Adrenal gland (tissue), 12 donors: ENCODE results near the gene HOXD8. TPM values are rescaled to one million over a fixed set of nuclear protein-coding genes. Genes with fewer than 3 reads are reported as not detected.

ENCODE experiments used
- DNase-seq, 7 donors: peaks; one replicate each; pipeline ENCODE4 v3.0.0-alpha.2; 2019 to 2020
- H3K27ac ChIP-seq, 5 donors: fragments of 200-600 bp; sonication (generic) in 4 of 5; 1 replicate in 3 of 5; 2 replicates in 2 of 5; pipeline versions ENCODE4 v1.5.1 to v1.8.0; 2016 to 2020; ENCODE audit warnings: mild to moderate bottlenecking in 1 of 5
- H3K27me3 ChIP-seq: fragments of 200-600 bp; 2 replicates; pipeline ENCODE4 v1.8.0; 2021
- H3K36me3 ChIP-seq, 2 donors: fragments of 200-600 bp; replicated peaks in 1 of 2; 1 replicate in 1 of 2; 2 replicates in 1 of 2; pipeline versions ENCODE4 v1.5.1 to v1.8.0; 2018 to 2022
- H3K4me1 ChIP-seq, 2 donors: fragments of 200-600 bp; replicated peaks in 1 of 2; 1 replicate in 1 of 2; 2 replicates in 1 of 2; pipeline versions ENCODE4 v1.5.1 to v1.8.0; 2018 to 2021
- H3K4me3 ChIP-seq, 4 donors: fragments of 200-600 bp; sonication (generic) in 3 of 4; one replicate each; pipeline ENCODE4 v1.5.1; 2016 to 2018
- H3K9me3 ChIP-seq, 3 donors: fragments of 200-600 bp; sonication (generic) in 1 of 3; replicated peaks in 1 of 3; 1 replicate in 2 of 3; 2 replicates in 1 of 3; pipeline versions ENCODE4 v1.5.1 to v1.8.0; 2016 to 2021
- CTCF ChIP-seq, 6 experiments: fragments of 450-650 bp in 4 of 6; fragments of 200-600 bp in 2 of 6; sonication (generic) in 1 of 6; IDR thresholded peaks; 1 replicate in 5 of 6; 2 replicates in 1 of 6; pipeline versions ENCODE4 v1.5.1 to v1.8.0; 2016 to 2021; ENCODE audit warnings: antibody characterized with exemption in 6 of 6, mild to moderate bottlenecking in 2 of 6, moderate library complexity in 1 of 6
- POLR2A ChIP-seq, 2 donors: fragments of 450-650 bp; IDR thresholded peaks; one replicate each; pipeline ENCODE4 v1.6.1; 2017; ENCODE audit warnings: antibody characterized with exemption in 2 of 2, mild to moderate bottlenecking in 2 of 2, moderate library complexity in 1 of 2
- WGBS, 4 donors: extraction: QIAGEN DNeasy Blood & Tissue Kit in 2 of 4; methylation state at CpG; one replicate each; pipeline versions ENCODE4 v1.1.5 to v1.1.7; 2013 to 2017; 5-methylcytosine and 5-hydroxymethylcytosine counted together
- intact Hi-C, 2 donors: fragments of 100-400 bp; cut with DNase I; formaldehyde crosslinking; loops; one replicate each; pipeline versions ENCODE4 v1.14.1 to v1.15.0; 2022 to 2023
- polyA plus RNA-seq, 3 donors: library from polyadenylated mRNA; stranded (reverse); fragments of 200-250 nt in 2 of 3; fragments of 350-450 nt in 1 of 3; fragmentation: Illumina TruSeq in 1 of 3; extraction: RNeasy Lipid Tissue Mini Kit (QIAGEN cat#74804) in 1 of 3; gene quantifications; one replicate each; pipeline ENCODE4 v1.2.3, GENCODE V29; 2013 to 2014
- total RNA-seq, 9 donors: library from RNA; depleted of rRNA in 4 of 9; stranded (reverse); fragments of >200 nt in 4 of 9; fragments of 120-200 nt in 1 of 9; fragmentation: NEBNext Ultra II Directional in 1 of 9; extraction: Animal tissue kit (Norgen Biotek cat#: 25700) in 1 of 9; gene quantifications; one replicate each; pipeline versions ENCODE4 v1.1.0 to v1.2.4, GENCODE V29; 2013 to 2023
- donor health status: healthy with polysubstance abuse.
- donor health status: Bipolar disorder and iron deficiency.
- donor health status: DM: yes; HTN: yes; CAD: no.
- donor health status: DM: no; HTN: no; CAD: no.
- donor health status: DM: no; HTN: no; CAD: no.
- donor health status: DM: yes; HTN: yes; CAD: no.

Gene HOXD8
- total and polyA plus RNA-seq, 12 donors: 11.3 to 46.2 (median 33.3) TPM

- Histone ChIP-seq H3K36me3 (no peaks in the 10 kb centered on the region), H3K27me3 (peaks cover 5% of the 10 kb centered on the region), H3K4me3 (no peak overlapping the region), H3K9me3 (no peaks in the 10 kb centered on the region), H3K4me1 (peaks cover 0 to 3% of the 10 kb centered on the region in 2 donors), H3K27ac (no peak overlapping the region)
- 60 to 91% (median 89%) methylated on average over 2 to 5 of the region's 5 CpGs for WGBS, 4 donors
- intact Hi-C loops: no loop called here
- DNase-seq: no peak
- TF ChIP-seq POLR2A (IDR thresholded peaks at IDR 0.05) (no peak), CTCF (IDR thresholded peaks at IDR 0.05) (no peak)
Measured at GRCh38 chr2:176169181-176169580, 39.7 kb downstream of the HOXD8 start.

- 52 to 76% (median 66%) methylated on average over 2 of the region's 2 CpGs for WGBS, 4 donors
- Histone ChIP-seq H3K27me3 (peaks cover 5% of the 10 kb centered on the region), H3K27ac (no peak overlapping the region), H3K4me3 (no peak overlapping the region), H3K9me3 (no peaks in the 10 kb centered on the region), H3K4me1 (peaks cover 0 to 9% of the 10 kb centered on the region in 2 donors), H3K36me3 (no peaks in the 10 kb centered on the region)
- no peak for DNase-seq
- no peak for TF ChIP-seq CTCF (IDR thresholded peaks at IDR 0.05)
- no peak for TF ChIP-seq POLR2A (IDR thresholded peaks at IDR 0.05)
- intact Hi-C loops: no loop called here
Measured at GRCh38 chr2:176169711-176170110, 40.2 kb downstream of the HOXD8 start.

GRCh38 chr2:176170602-176171305 is 41.2 kb downstream of the HOXD8 start:
- Histone ChIP-seq H3K36me3 (no peaks in the 10 kb centered on the region), H3K9me3 (no peaks in the 10 kb centered on the region), H3K4me1 (peaks cover 0 to 9% of the 10 kb centered on the region in 2 donors), H3K27me3 (peaks cover 9% of the 10 kb centered on the region), H3K4me3 (no peak overlapping the region), H3K27ac (peak overlapping the region in 1 of 5 donors; percentile 17)
- 91 to 95% (median 93%) methylated on average over 1 of the region's 1 CpG for WGBS, 4 donors
- DNase-seq: no peak
- TF ChIP-seq POLR2A (IDR thresholded peaks at IDR 0.05) (no peak), CTCF (IDR thresholded peaks at IDR 0.05) (no peak)
- intact Hi-C loops: no loop called here

- peak overlapping the region in 1 of 5 donors; percentile 17 for H3K27ac ChIP-seq
- H3K4me3 ChIP-seq: no peak overlapping the region
- no peaks in the 10 kb centered on the region for H3K9me3 ChIP-seq
- no peak for TF ChIP-seq POLR2A (IDR thresholded peaks at IDR 0.05)
- no peak for TF ChIP-seq CTCF (IDR thresholded peaks at IDR 0.05)
- no peaks in the 10 kb centered on the region for H3K36me3 ChIP-seq
- 67 to 69% (median 69%) methylated on average over 11 to 51 of the region's 51 CpGs for WGBS, 4 donors
- no peak for DNase-seq
- H3K4me1 ChIP-seq: peaks cover 0 to 9% of the 10 kb centered on the region in 2 donors
- peaks cover 9% of the 10 kb centered on the region for H3K27me3 ChIP-seq
- intact Hi-C loops: no loop called here
Measured at GRCh38 chr2:176171351-176172006, 42.0 kb downstream of the HOXD8 start.
